ENCODE measurements around the gene ULBP1.
"Not testable (repeated sequence)": the region's sequence is repeated elsewhere in the genome, so short reads cannot be mapped to it uniquely, and the experiment has no call there.

DNA sequence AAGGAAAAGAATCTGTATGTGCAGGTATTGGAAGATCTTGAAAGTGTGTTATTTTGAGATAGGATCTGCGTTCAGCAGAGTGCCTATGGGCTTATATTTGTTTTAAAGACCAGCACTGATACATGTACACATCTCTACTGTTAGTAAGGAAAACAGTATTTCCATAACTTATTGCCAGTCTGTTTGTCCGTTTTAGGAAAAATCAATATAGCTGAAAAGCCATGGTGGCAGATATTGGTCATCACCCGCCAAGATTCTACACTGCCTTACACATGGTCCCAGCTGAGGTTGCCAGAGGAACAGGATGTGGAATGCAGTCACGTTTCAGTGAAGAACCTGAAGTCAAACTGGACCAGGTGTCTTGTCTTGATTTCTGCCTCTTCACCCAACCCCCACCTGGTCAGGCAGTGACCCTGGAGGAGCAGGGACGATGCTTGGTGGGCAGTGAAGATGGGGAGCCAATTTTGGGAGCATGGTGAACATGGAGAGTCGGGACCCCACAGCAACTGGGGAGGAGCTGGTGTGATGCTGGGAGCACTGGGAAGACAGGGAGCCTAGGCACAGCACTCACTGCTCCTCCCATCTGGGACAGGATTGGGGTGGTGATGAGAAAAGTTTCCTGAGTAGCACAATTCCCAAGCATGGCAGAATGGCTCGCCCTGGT, 8.0 kb upstream of the ULBP1 start:
- TF ChIP-seq, protein P1, sequence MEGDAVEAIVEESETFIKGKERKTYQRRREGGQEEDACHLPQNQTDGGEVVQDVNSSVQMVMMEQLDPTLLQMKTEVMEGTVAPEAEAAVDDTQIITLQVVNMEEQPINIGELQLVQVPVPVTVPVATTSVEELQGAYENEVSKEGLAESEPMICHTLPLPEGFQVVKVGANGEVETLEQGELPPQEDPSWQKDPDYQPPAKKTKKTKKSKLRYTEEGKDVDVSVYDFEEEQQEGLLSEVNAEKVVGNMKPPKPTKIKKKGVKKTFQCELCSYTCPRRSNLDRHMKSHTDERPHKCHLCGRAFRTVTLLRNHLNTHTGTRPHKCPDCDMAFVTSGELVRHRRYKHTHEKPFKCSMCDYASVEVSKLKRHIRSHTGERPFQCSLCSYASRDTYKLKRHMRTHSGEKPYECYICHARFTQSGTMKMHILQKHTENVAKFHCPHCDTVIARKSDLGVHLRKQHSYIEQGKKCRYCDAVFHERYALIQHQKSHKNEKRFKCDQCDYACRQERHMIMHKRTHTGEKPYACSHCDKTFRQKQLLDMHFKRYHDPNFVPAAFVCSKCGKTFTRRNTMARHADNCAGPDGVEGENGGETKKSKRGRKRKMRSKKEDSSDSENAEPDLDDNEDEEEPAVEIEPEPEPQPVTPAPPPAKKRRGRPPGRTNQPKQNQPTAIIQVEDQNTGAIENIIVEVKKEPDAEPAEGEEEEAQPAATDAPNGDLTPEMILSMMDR (IDR thresholded peaks at IDR 0.05): not testable (repeated sequence)
- TF ChIP-seq POLR2A (IDR thresholded peaks at IDR 0.05): not testable (repeated sequence)

All from testis (tissue), 2 donors.